GM18507 (cell line): ENCODE results near the gene QSER1.
"Not testable (repeated sequence)": the region's sequence is repeated elsewhere in the genome, so short reads cannot be mapped to it uniquely, and the experiment has no call there.

Source experiments
- DNase-seq: peaks from one replicate; pipeline ENCODE4 v3.0.0; 2011; ENCODE audit warnings: low read depth; ENCODE audit not compliant: insufficient read length; ENCODE audit errors: extremely low spot score
- FAIRE-seq: peaks from 2 replicates; lab custom pipeline; 2011; peaks lifted over from hg19 to GRCh38; lab: Jason Lieb, UNC

Gene QSER1

DNA sequence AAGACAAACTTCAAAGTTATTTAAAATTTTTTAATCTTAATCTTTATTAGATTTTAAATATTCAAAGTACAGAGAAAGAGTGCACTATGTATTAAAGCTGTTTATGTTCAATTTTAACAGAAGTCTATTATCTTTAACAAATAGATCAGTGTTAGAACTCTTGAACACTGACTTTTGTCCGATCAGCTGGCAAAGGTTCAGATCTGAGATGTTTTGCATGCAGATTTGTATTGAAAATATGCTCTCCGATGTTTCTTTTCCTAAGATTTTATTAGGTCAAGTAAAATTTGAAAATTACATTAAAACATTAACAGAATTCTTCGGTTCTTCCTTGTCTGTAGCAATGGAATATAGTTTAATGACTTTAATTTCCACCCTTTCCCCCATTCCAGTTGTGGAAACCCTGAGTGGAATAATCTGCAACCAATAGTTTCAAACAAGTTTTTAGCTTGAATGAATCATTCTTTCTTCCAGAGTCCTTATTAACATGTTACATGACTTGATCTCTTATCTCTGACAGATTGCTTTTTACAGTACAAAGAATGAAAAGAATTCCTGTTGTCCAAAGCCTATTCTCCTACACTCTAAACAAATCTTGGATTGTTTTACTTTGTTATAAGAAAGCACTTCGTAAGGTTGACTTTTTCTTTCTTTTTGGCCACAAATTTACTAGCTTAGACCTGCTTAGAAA is 135.4 kb downstream of the QSER1 start:
- FAIRE-seq: no peak
- DNase-seq: no peak

GRCh38 chr11:33028537-33028914 is 135.9 kb downstream of the QSER1 start:
- FAIRE-seq: no peak
- DNase-seq: no peak

GRCh38 chr11:33029218-33029617 is 136.6 kb downstream of the QSER1 start:
- FAIRE-seq, DNase-seq: not testable (repeated sequence)
